ENCODE measurements around the gene HMSD. TPM values are rescaled to one million over a fixed set of nuclear protein-coding genes. Genes with fewer than 3 reads are reported as not detected.

HMSD gene, protein sequence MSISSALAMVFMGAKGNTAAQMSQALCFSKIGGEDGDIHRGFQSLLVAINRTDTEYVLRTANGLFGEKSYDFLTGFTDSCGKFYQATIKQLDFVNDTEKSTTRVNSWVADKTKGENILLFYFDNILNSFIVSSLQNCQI
- total RNA-seq (2022; extraction: Qiagen RNA extraction; ENCODE audit: low read depth), result 0.21 to 0.39 TPM in 2 of 5 replicates, not detected in the others

DNA sequence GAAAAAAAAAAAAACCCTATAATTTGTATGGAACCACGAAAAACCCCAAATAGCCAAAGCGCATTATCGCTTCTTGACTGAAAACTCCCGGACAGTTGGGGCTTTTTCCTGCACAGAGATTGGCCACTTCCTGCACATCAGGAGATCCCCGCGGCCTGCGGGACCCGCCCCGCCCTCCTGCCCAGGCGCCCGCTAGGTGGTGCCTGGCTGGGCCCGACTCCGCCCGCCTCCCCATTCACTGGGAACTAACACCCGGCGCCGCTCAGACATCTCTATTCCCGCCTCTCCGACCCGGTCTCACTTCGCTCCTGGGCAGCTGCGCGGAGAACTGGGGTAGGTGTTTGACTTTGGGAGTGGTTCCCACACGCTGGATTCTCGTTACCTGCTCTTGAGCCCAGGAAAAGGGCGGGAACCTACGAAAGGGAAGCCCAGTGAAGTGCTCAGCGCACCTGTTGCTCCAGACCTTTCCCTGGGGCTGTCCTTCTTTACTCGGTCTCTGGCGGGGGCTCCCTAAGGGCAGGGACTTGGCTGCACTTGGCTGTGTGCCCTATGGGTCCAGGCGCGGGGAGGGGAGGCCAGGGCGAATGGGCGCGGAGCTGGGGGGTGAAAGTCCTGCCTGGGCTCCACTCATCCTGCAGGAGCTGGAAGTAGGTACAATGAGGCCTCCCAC, at the start of gene HMSD:
TSS of gene HMSD (plus strand) at position 234 of the 670 bp plus-strand sequence. CDS start 4,155 bp downstream, outside the sequence.

DNA sequence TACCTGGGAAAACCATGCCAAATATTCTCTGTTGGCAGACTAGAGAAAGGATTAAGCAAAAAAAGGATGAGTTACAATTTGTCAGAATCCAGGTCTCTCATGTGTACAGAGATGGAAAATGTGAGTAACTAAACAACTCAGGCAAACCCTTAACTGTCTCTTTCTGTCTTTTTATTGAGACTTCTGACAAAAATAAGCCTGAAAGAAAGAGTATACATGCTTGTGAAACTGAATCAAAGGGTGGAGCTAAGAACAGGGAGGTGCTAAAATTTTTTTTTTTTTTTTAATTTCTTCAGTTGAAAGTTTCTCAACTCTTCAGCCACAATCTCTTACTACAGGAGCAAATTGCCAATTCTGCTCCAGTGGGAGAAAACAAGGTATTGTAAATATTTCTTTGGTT, 41.4 kb upstream of the HMSD start, which contains the start of gene SERPINB10:
TSS of gene SERPINB10 (plus strand) at position 295 of the 400 bp plus-strand sequence. CDS start 7,553 bp downstream, outside the sequence.

DNA sequence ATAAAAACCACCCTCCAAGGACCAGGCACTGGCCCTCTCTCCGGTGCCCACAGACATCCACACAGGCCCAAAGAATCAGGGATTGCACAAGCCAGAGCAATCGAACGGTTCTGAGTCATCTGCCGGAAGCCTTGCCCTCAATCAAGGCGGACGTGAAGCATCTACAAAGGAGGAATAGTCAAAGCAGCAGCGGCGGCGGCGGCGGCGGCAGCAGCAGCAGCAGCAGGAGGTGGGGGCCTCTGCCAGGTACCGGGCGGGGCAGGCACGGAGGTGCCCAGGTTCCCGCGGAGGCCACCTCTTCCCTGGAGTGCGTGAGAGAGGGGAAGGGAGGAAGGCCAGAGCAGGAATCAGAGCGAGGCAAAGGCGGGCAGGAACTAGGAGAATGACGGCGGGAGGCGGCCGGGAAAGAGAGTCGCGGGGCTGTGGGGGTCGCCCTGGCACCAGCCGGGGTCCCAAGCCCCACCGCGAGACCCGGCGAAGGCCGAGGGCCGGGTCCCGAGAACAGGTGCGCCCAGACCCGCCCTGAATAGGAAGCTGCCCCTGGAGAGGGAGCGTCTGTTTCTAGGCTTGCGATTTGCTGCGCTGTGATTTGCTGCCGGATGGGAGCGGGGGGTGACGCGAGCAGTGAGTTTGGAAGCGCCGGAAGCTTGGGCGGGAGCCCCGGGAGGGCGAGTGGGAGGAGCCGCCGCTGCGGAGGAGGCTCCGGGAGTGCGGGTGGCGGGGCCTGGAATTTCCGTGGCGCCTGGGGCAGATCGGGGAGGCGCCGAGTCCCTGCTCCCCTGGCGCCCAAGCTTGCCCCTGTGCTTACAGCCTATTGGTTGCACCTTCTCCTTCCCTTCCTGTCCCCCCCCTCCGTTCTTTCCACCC, 21.1 kb downstream of the HMSD start, which contains the start of gene SERPINB8:
TSS of gene SERPINB8 (plus strand) at position 140 of the 867 bp plus-strand sequence. CDS start 8,228 bp downstream, outside the sequence.

Other genes starting within 250 kb of the HMSD start
- 0.22 TPM in 1 of 5 replicates, not detected in the others for gene SERPINB11, start 246.3 kb upstream of the HMSD start, total RNA-seq (2022; extraction: Qiagen RNA extraction; ENCODE audit: low read depth)
- 1.8 to 2.7 TPM (median 2.3 TPM) in 5 replicates for gene SERPINB7, start 173.9 kb upstream of the HMSD start, total RNA-seq (2022; extraction: Qiagen RNA extraction; ENCODE audit: low read depth)
- gene SERPINB2, start 61.6 kb upstream of the HMSD start, total RNA-seq (2022; extraction: Qiagen RNA extraction; ENCODE audit: low read depth), result 0.17 TPM in 1 of 5 replicates, not detected in the others
- gene SERPINB10, start 41.3 kb upstream of the HMSD start, total RNA-seq (2022; extraction: Qiagen RNA extraction; ENCODE audit: low read depth), result not detected in 5 replicates
- gene SERPINB8, start 20.8 kb downstream of the HMSD start, total RNA-seq (2022; extraction: Qiagen RNA extraction; ENCODE audit: low read depth), result 8.8 to 14.8 TPM (median 9.3 TPM) in 5 replicates
- gene LINC00305, start 199.8 kb downstream of the HMSD start, total RNA-seq (2022; extraction: Qiagen RNA extraction; ENCODE audit: low read depth), result not detected in 5 replicates